HEK293 (cell line): ENCODE results near the gene SLC39A11.

Experiments used
- CTCF ChIA-PET: fragments of 350-600 bp; formaldehyde crosslinking; extraction: SDS; loops from one replicate; lab custom pipeline; 2021; ENCODE audit warnings: antibody characterized with exemption; lab: Yijun Ruan, JAX
- POLR2A ChIA-PET: fragments of 300-600 bp; formaldehyde crosslinking; extraction: SDS; loops from one replicate; lab custom pipeline; 2020; ENCODE audit warnings: antibody characterized with exemption, inconsistent platforms; lab: Yijun Ruan, JAX
- H3K27ac ChIP-seq: fragments of 200-500 bp; sonication (Bioruptor generic); 2 replicates; pipeline ENCODE4 v1.5.1; 2014; ENCODE audit warnings: low read depth, low read length, control low read depth, inconsistent platforms; ENCODE audit errors: extremely low read depth
- H3K36me3 ChIP-seq, 2 experiments: fragments of 200-500 bp in 1 of 2; sonication (Bioruptor generic) in 1 of 2; 1 replicate in 1 of 2; 2 replicates in 1 of 2; pipeline ENCODE4 v1.5.1; 2014 to 2017; ENCODE audit warnings: inconsistent platforms in 2 of 2, low read length in 2 of 2; ENCODE audit not compliant: control insufficient read depth in 2 of 2, insufficient read depth in 1 of 2
- H3K4me1 ChIP-seq: fragments of 200-500 bp; sonication (Bioruptor generic); 2 replicates; pipeline ENCODE4 v1.5.1; 2014; ENCODE audit warnings: mild to moderate bottlenecking, low read length, inconsistent platforms; ENCODE audit not compliant: control insufficient read depth, insufficient read depth
- H3K4me3 ChIP-seq: 2 replicates; pipeline ENCODE4 v1.5.1; 2011; ENCODE audit warnings: low read depth, mild to moderate bottlenecking, control low read depth, low read length, moderate library complexity
- H3K9me3 ChIP-seq: fragments of 200-500 bp; sonication (Bioruptor generic); 2 replicates; pipeline ENCODE4 v1.5.1; 2014; ENCODE audit warnings: low read depth, low read length, inconsistent platforms; ENCODE audit not compliant: control insufficient read depth, insufficient read depth
- HOXA7 ChIP-seq: sonication (generic); formaldehyde crosslinking; IDR thresholded peaks from 2 replicates; pipeline ENCODE4 v1.8.1; 2022; ENCODE audit warnings: missing genetic modification reagents, borderline replicate concordance
- KLF8 ChIP-seq: fragments of 450-650 bp; formaldehyde crosslinking; IDR thresholded peaks from 2 replicates; pipeline ENCODE4 v1.5.1; 2016; ENCODE audit warnings: missing biosample characterization, missing genetic modification characterization
- MZF1 ChIP-seq: fragments of 450-650 bp; formaldehyde crosslinking; IDR thresholded peaks from 2 replicates; pipeline ENCODE4 v1.5.1; 2017; ENCODE audit warnings: missing biosample characterization, missing genetic modification characterization, borderline replicate concordance
- ZNF138 ChIP-seq: fragments of 450-650 bp; formaldehyde crosslinking; IDR thresholded peaks from 2 replicates; pipeline ENCODE4 v1.5.1; 2016; ENCODE audit warnings: missing biosample characterization, missing genetic modification characterization, borderline replicate concordance
- ZNF140 ChIP-seq: fragments of 450-650 bp; formaldehyde crosslinking; IDR thresholded peaks from 2 replicates; pipeline ENCODE4 v1.5.1; 2016; ENCODE audit warnings: missing biosample characterization, missing genetic modification characterization
- ZNF24 ChIP-seq: fragments of 450-650 bp; formaldehyde crosslinking; IDR thresholded peaks from 2 replicates; pipeline ENCODE4 v1.5.1; 2016; ENCODE audit warnings: missing biosample characterization, missing genetic modification characterization
- ZNF354C ChIP-seq: fragments of 450-650 bp; formaldehyde crosslinking; IDR thresholded peaks from 2 replicates; pipeline ENCODE4 v1.5.1; 2016; ENCODE audit warnings: missing biosample characterization, missing genetic modification characterization, low read depth, borderline replicate concordance
- ZNF423 ChIP-seq: fragments of 450-650 bp; formaldehyde crosslinking; IDR thresholded peaks from 2 replicates; pipeline ENCODE4 v1.5.1; 2016; ENCODE audit warnings: missing biosample characterization, missing genetic modification characterization
- ZNF510 ChIP-seq: fragments of 450-650 bp; formaldehyde crosslinking; IDR thresholded peaks from 2 replicates; pipeline ENCODE4 v1.5.1; 2018; ENCODE audit warnings: mild to moderate bottlenecking, missing genetic modification characterization, missing biosample characterization; ENCODE audit not compliant: insufficient replicate concordance
- ZNF521 ChIP-seq: fragments of 450-650 bp; formaldehyde crosslinking; IDR thresholded peaks from 2 replicates; pipeline ENCODE4 v1.5.1; 2017; ENCODE audit warnings: missing biosample characterization, mild to moderate bottlenecking, missing genetic modification characterization
- ZNF530 ChIP-seq: fragments of 450-650 bp; formaldehyde crosslinking; IDR thresholded peaks from 2 replicates; pipeline ENCODE4 v1.5.1; 2016; ENCODE audit warnings: low read depth, missing biosample characterization, missing genetic modification characterization
- ZNF549 ChIP-seq: fragments of 450-650 bp; IDR thresholded peaks from 2 replicates; pipeline ENCODE4 v1.5.1; 2018; ENCODE audit warnings: missing biosample characterization, missing genetic modification characterization, mild to moderate bottlenecking, inconsistent platforms, moderate library complexity
- ZNF585B ChIP-seq: fragments of 450-650 bp; formaldehyde crosslinking; IDR thresholded peaks from 2 replicates; pipeline ENCODE4 v1.5.1; 2016; ENCODE audit warnings: missing biosample characterization, missing genetic modification characterization
- ZNF621 ChIP-seq: fragments of 450-650 bp; formaldehyde crosslinking; IDR thresholded peaks from 2 replicates; pipeline ENCODE4 v1.5.1; 2017; ENCODE audit warnings: missing biosample characterization, missing genetic modification characterization
- ZNF658 ChIP-seq: fragments of 450-650 bp; formaldehyde crosslinking; IDR thresholded peaks from 2 replicates; pipeline ENCODE4; 2016; ENCODE audit warnings: missing biosample characterization, missing genetic modification characterization
- TF ChIP-seq, protein P1 (sequence below): fragments of 450-650 bp; formaldehyde crosslinking; IDR thresholded peaks from 2 replicates; pipeline ENCODE4 v1.5.1; 2016; ENCODE audit warnings: missing biosample characterization, missing genetic modification characterization, borderline replicate concordance
- TF ChIP-seq, protein P2 (sequence below): fragments of 450-650 bp; formaldehyde crosslinking; IDR thresholded peaks from 2 replicates; pipeline ENCODE4 v1.5.1; 2016; ENCODE audit warnings: missing biosample characterization, missing genetic modification characterization
- TF ChIP-seq, protein P3 (sequence below): fragments of 450-650 bp; formaldehyde crosslinking; IDR thresholded peaks from 2 replicates; pipeline ENCODE4 v1.5.1; 2016; ENCODE audit warnings: missing biosample characterization, missing genetic modification characterization
- TF ChIP-seq, protein P4 (sequence below): fragments of 450-650 bp; formaldehyde crosslinking; IDR thresholded peaks from 2 replicates; pipeline ENCODE4 v1.5.1; 2017; ENCODE audit warnings: missing biosample characterization, missing genetic modification characterization
- TF ChIP-seq, protein P5 (sequence below): fragments of 450-650 bp; formaldehyde crosslinking; IDR thresholded peaks from 2 replicates; pipeline ENCODE4 v1.5.1; 2017; ENCODE audit warnings: missing biosample characterization, missing genetic modification characterization

SLC39A11 gene

DNA sequence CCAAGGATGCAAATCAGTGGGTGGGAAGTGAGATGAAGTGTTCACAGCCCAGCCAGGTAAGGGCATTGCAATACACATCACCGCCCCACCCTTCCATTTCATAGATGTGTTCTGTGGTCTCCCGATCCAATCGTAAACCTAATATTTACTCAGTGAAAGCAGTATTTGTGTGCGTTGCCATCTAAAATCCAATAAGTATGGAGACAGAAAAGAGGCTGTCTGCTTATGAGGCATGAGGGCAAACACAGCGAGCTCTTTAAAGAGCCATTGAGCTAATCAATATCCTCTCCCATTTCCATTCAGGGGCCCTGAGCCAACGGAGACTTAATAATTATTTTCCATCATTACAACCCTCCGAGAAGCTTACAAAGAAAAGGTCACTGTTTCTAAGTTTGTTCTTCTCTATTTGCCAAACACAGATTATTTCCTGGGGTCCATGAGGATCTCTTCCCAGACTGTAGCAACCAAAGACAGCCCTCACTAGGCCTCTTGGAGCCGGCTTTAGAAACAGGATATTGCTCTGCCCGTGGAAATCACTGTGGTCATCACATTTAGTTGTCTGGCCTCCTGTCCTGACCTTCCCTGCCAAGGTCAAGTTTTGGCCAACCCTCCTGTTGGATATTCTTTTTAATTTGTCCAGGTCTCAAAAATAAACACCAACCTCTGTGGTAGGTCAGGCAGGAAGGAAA is 120.1 kb downstream of the SLC39A11 start (continued):
- TF ChIP-seq, protein P1, sequence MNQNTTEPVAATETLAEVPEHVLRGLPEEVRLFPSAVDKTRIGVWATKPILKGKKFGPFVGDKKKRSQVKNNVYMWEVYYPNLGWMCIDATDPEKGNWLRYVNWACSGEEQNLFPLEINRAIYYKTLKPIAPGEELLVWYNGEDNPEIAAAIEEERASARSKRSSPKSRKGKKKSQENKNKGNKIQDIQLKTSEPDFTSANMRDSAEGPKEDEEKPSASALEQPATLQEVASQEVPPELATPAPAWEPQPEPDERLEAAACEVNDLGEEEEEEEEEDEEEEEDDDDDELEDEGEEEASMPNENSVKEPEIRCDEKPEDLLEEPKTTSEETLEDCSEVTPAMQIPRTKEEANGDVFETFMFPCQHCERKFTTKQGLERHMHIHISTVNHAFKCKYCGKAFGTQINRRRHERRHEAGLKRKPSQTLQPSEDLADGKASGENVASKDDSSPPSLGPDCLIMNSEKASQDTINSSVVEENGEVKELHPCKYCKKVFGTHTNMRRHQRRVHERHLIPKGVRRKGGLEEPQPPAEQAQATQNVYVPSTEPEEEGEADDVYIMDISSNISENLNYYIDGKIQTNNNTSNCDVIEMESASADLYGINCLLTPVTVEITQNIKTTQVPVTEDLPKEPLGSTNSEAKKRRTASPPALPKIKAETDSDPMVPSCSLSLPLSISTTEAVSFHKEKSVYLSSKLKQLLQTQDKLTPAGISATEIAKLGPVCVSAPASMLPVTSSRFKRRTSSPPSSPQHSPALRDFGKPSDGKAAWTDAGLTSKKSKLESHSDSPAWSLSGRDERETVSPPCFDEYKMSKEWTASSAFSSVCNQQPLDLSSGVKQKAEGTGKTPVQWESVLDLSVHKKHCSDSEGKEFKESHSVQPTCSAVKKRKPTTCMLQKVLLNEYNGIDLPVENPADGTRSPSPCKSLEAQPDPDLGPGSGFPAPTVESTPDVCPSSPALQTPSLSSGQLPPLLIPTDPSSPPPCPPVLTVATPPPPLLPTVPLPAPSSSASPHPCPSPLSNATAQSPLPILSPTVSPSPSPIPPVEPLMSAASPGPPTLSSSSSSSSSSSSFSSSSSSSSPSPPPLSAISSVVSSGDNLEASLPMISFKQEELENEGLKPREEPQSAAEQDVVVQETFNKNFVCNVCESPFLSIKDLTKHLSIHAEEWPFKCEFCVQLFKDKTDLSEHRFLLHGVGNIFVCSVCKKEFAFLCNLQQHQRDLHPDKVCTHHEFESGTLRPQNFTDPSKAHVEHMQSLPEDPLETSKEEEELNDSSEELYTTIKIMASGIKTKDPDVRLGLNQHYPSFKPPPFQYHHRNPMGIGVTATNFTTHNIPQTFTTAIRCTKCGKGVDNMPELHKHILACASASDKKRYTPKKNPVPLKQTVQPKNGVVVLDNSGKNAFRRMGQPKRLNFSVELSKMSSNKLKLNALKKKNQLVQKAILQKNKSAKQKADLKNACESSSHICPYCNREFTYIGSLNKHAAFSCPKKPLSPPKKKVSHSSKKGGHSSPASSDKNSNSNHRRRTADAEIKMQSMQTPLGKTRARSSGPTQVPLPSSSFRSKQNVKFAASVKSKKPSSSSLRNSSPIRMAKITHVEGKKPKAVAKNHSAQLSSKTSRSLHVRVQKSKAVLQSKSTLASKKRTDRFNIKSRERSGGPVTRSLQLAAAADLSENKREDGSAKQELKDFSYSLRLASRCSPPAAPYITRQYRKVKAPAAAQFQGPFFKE (tag by site-specific recombination), result no peak
- TF ChIP-seq, protein P2, sequence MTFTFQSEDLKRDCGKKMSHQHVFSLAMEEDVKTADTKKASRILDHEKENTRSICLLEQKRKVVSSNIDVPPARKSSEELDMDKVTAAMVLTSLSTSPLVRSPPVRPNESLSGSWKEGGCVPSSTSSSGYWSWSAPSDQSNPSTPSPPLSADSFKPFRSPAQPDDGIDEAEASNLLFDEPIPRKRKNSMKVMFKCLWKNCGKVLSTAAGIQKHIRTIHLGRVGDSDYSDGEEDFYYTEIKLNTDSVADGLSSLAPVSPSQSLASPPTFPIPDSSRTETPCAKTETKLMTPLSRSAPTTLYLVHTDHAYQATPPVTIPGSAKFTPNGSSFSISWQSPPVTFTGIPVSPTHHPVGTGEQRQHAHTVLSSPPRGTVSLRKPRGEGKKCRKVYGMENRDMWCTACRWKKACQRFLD (tag by site-specific recombination), result no peak
- TF ChIP-seq ZNF521 (tag by site-specific recombination) (no peak), KLF8 (tag by site-specific recombination) (no peak), MZF1 (tag by site-specific recombination) (no peak)
- TF ChIP-seq, protein P3, sequence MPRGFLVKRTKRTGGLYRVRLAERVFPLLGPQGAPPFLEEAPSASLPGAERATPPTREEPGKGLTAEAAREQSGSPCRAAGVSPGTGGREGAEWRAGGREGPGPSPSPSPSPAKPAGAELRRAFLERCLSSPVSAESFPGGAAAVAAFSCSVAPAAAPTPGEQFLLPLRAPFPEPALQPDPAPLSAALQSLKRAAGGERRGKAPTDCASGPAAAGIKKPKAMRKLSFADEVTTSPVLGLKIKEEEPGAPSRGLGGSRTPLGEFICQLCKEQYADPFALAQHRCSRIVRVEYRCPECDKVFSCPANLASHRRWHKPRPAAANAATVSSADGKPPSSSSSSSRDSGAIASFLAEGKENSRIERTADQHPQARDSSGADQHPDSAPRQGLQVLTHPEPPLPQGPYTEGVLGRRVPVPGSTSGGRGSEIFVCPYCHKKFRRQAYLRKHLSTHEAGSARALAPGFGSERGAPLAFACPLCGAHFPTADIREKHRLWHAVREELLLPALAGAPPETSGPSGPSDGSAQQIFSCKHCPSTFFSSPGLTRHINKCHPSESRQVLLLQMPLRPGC (tag by site-specific recombination), result no peak

DNA sequence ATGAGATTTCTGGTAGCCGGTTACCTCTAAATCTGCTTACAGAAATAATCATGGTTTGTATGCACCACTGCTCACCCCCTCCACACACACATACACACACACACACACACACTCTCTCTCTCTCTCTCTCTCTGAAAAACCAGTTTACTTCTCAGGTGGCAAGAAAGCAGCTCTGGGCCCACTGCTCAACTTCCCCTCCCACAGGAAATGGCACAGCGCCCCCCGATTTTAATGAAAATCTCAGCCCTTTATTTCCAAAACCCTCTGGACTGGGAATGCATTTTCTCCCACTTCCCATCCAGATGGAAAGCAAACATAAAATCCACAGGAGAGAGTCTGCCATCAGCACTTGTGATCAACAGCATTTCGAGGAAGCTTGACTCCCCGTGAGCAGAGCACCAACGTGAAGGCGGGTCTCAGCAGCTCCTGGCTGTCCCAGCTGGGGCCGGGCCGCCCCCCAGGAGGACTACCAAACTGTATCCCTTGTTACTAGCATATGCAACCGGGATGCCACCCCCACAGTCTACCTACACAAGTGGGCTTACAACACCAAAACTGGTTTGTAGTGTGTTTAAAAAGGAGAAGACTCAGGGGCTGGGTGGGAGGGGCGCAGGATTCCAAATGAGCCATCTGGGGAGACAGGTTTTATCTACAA is 121.1 kb downstream of the SLC39A11 start:
- TF ChIP-seq ZNF24 (tag by site-specific recombination), result no peak
- TF ChIP-seq, protein P4, sequence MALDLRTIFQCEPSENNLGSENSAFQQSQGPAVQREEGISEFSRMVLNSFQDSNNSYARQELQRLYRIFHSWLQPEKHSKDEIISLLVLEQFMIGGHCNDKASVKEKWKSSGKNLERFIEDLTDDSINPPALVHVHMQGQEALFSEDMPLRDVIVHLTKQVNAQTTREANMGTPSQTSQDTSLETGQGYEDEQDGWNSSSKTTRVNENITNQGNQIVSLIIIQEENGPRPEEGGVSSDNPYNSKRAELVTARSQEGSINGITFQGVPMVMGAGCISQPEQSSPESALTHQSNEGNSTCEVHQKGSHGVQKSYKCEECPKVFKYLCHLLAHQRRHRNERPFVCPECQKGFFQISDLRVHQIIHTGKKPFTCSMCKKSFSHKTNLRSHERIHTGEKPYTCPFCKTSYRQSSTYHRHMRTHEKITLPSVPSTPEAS (tag by site-specific recombination), result peak; percentile 68
- H3K27ac ChIP-seq, result no peak overlapping the region
- H3K4me1 ChIP-seq, result no peaks in the 10 kb centered on the region
- ChIA-PET CTCF (interaction anchor here (0.7 kb wide), 1 partner anchor 15 kb away, joined by 5 read pairs; no protein-coding TSS in a partner anchor), POLR2A (no interaction called here)
- H3K36me3 ChIP-seq, result no peaks in the 10 kb centered on the region
- H3K9me3 ChIP-seq, result no peaks in the 10 kb centered on the region
- no peak overlapping the region for H3K4me3 ChIP-seq

DNA sequence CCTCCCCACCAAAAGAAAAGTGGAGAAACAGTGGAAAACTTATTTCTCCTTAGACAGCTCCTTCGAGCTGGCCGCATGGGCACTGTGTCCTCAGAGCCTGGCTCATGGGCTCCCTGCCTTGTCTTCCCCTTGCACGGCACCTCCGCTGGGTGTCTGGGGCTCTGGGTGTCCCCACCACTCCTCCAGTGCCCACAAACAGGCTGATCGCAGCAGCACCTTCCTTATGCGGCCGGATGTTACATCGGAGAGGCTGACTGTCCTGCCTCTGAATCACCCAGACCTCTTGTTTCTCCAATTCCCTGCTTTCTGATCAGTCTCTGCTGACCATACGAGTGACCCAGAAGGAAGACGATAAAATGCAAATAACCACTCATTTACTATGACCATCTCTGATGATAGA is 121.7 kb downstream of the SLC39A11 start:
- ChIA-PET CTCF (no interaction called here), POLR2A (no interaction called here)
- H3K4me3 ChIP-seq, result no peak overlapping the region
- no peaks in the 10 kb centered on the region for H3K36me3 ChIP-seq
- no peaks in the 10 kb centered on the region for H3K9me3 ChIP-seq
- no peaks in the 10 kb centered on the region for H3K4me1 ChIP-seq
- no peak overlapping the region for H3K27ac ChIP-seq
- TF ChIP-seq ZNF354C (tag by site-specific recombination) (no peak), MZF1 (tag by site-specific recombination) (no peak), ZNF423 (tag by site-specific recombination) (no peak), ZNF510 (tag by site-specific recombination) (no peak), ZNF140 (tag by site-specific recombination) (no peak), ZNF549 (tag by site-specific recombination) (no peak), HOXA7 (no peak), ZNF621 (tag by site-specific recombination) (no peak), ZNF585B (no peak), ZNF658 (tag by site-specific recombination) (no peak), ZNF530 (no peak), ZNF138 (tag by site-specific recombination) (no peak)
- TF ChIP-seq, protein P5, sequence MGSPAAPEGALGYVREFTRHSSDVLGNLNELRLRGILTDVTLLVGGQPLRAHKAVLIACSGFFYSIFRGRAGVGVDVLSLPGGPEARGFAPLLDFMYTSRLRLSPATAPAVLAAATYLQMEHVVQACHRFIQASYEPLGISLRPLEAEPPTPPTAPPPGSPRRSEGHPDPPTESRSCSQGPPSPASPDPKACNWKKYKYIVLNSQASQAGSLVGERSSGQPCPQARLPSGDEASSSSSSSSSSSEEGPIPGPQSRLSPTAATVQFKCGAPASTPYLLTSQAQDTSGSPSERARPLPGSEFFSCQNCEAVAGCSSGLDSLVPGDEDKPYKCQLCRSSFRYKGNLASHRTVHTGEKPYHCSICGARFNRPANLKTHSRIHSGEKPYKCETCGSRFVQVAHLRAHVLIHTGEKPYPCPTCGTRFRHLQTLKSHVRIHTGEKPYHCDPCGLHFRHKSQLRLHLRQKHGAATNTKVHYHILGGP (tag by site-specific recombination), result no peak
